NB4 (cell line): ENCODE measurements around the gene FERMT3.

ENCODE experiments used
- MYC ChIP-seq: IDR thresholded peaks from 2 replicates; pipeline ENCODE4 v1.6.1; 2011; ENCODE audit warnings: low read depth, low read length
- POLR2A ChIP-seq: IDR thresholded peaks from 2 replicates; pipeline ENCODE4 v1.6.1; 2011; ENCODE audit warnings: mild to moderate bottlenecking; ENCODE audit not compliant: insufficient read length; ENCODE audit errors: extremely low read depth
- TF ChIP-seq, protein P1 (sequence below): IDR thresholded peaks from one replicate; pipeline ENCODE4 v1.5.1; 2012; ENCODE audit warnings: low read depth, low read length
- TF ChIP-seq, protein P2 (sequence below): IDR thresholded peaks from 2 replicates; pipeline ENCODE4 v1.6.1; 2011; ENCODE audit warnings: low read depth, low read length

DNA sequence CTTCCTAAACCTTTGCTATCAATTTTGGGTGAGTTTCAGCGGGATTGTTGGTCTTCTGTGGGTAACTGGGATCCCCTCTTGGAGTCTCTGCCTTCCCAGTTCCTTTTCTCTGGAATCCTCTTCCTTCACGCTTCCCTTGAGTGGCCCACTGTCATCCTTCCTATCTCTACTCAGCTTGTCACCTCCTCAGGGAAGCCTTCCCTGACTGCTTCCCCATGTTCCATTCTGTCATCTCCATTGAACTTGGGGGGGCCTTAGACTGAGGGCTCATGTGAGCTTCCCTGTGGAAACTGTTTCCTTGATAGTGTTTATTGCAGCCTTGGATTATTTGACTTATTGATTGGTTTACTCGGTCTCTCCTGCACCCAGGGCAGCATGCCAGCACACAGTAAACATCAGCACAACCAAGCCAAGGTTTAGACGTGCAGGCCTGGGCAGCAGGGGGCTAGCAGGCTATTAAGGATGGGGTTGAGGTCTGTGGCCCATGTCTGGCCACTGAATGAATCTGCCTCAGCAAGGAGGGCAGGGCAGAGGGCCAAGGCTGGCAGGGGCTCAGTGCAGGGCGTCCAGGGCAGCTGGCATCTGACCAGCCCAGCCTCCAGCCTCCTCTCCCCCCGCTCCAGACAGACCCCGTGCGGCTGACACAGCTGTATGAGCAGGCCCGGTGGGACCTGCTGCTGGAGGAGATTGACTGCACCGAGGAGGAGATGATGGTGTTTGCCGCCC is 12.3 kb downstream of the FERMT3 start:
- TF ChIP-seq, protein P1, sequence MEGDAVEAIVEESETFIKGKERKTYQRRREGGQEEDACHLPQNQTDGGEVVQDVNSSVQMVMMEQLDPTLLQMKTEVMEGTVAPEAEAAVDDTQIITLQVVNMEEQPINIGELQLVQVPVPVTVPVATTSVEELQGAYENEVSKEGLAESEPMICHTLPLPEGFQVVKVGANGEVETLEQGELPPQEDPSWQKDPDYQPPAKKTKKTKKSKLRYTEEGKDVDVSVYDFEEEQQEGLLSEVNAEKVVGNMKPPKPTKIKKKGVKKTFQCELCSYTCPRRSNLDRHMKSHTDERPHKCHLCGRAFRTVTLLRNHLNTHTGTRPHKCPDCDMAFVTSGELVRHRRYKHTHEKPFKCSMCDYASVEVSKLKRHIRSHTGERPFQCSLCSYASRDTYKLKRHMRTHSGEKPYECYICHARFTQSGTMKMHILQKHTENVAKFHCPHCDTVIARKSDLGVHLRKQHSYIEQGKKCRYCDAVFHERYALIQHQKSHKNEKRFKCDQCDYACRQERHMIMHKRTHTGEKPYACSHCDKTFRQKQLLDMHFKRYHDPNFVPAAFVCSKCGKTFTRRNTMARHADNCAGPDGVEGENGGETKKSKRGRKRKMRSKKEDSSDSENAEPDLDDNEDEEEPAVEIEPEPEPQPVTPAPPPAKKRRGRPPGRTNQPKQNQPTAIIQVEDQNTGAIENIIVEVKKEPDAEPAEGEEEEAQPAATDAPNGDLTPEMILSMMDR = no peak
- TF ChIP-seq, protein P2, sequence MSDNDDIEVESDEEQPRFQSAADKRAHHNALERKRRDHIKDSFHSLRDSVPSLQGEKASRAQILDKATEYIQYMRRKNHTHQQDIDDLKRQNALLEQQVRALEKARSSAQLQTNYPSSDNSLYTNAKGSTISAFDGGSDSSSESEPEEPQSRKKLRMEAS = no peak
- TF ChIP-seq POLR2A (no peak), MYC (no peak)
